Tibial artery (tissue), 4 donors: ENCODE results near the gene ANGPTL4.
"Not testable (repeated sequence)": the region's sequence is repeated elsewhere in the genome, so short reads cannot be mapped to it uniquely, and the experiment has no call there.

Experiments used
- DNase-seq, 2 donors: peaks; one replicate each; pipeline ENCODE4 v3.0.0-alpha.2; 2019
- H3K27ac ChIP-seq, 2 donors: fragments of 200-600 bp; sonication (generic) in 1 of 2; 1 replicate in 1 of 2; 2 replicates in 1 of 2; pipeline ENCODE4 v1.5.1; 2018 to 2019; ENCODE audit warnings: mild to moderate bottlenecking in 1 of 2
- H3K27me3 ChIP-seq, 2 donors: fragments of 200-600 bp; sonication (generic) in 1 of 2; one replicate each; pipeline versions ENCODE4 v1.5.1 to v1.6.0; 2016 to 2019
- H3K36me3 ChIP-seq, 3 donors: fragments of 200-600 bp; sonication (generic) in 2 of 3; one replicate each; pipeline ENCODE4 v1.5.1; 2016 to 2019; ENCODE audit warnings: mild to moderate bottlenecking in 2 of 3
- H3K4me1 ChIP-seq, 4 donors: fragments of 200-600 bp; sonication (generic) in 2 of 4; 1 replicate in 3 of 4; 2 replicates in 1 of 4; pipeline ENCODE4 v1.5.1; 2016 to 2019
- H3K4me3 ChIP-seq, 2 donors: fragments of 200-600 bp; sonication (generic) in 1 of 2; 1 replicate in 1 of 2; 2 replicates in 1 of 2; pipeline ENCODE4 v1.5.1; 2018 to 2019; ENCODE audit warnings: mild to moderate bottlenecking in 2 of 2
- H3K9me3 ChIP-seq, 3 donors: fragments of 200-600 bp; sonication (generic) in 1 of 3; one replicate each; pipeline ENCODE4 v1.5.1; 2016 to 2019
- intact Hi-C: fragments of 100-400 bp; cut with DNase I; formaldehyde crosslinking; loops from one replicate; pipeline ENCODE4 v1.15.0; 2023; ENCODE audit warnings: low total_unique reads
- TF ChIP-seq, protein P1 (sequence below), 2 experiments: fragments of 200-600 bp in 1 of 2; fragments of 450-650 bp in 1 of 2; IDR thresholded peaks; one replicate each; pipeline ENCODE4 v1.5.1; 2017 to 2019; ENCODE audit warnings: antibody characterized with exemption in 2 of 2, mild to moderate bottlenecking in 1 of 2, moderate library complexity in 1 of 2

The ANGPTL4 gene

DNA sequence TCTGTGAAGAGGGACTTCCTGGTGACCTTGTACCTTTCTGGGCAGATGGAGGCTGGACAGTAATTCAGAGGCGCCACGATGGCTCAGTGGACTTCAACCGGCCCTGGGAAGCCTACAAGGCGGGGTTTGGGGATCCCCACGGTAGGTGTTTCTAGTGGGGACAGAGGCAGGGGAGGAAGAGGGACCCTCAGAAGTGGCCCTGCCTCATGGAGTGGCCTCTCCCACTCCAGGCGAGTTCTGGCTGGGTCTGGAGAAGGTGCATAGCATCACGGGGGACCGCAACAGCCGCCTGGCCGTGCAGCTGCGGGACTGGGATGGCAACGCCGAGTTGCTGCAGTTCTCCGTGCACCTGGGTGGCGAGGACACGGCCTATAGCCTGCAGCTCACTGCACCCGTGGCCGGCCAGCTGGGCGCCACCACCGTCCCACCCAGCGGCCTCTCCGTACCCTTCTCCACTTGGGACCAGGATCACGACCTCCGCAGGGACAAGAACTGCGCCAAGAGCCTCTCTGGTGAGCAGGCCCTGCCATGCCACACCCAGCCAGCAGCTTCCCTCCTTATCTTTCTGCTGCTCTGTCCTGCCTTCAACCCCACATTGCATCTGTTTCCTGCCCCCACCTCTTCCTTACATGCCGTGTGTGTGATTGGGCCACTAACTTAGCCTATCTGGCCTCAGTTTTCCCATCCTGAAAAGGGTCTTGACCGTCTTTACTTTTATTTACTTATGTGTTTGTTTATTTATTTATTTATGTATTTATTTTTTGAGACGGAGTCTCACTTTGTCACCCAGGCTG is 7.3 kb downstream of the ANGPTL4 start:
- no peak for DNase-seq
- Histone ChIP-seq H3K9me3 (no peaks in the 10 kb centered on the region), H3K27ac (no peak overlapping the region), H3K4me1 (peaks cover 0 to 30% (median 22%) of the 10 kb centered on the region in 4 donors), H3K27me3 (no peaks in the 10 kb centered on the region), H3K4me3 (no peak overlapping the region), H3K36me3 (peaks cover 0 to 42% (median 29%) of the 10 kb centered on the region in 3 donors)
- intact Hi-C loops, result no loop called here
- TF ChIP-seq, protein P1, sequence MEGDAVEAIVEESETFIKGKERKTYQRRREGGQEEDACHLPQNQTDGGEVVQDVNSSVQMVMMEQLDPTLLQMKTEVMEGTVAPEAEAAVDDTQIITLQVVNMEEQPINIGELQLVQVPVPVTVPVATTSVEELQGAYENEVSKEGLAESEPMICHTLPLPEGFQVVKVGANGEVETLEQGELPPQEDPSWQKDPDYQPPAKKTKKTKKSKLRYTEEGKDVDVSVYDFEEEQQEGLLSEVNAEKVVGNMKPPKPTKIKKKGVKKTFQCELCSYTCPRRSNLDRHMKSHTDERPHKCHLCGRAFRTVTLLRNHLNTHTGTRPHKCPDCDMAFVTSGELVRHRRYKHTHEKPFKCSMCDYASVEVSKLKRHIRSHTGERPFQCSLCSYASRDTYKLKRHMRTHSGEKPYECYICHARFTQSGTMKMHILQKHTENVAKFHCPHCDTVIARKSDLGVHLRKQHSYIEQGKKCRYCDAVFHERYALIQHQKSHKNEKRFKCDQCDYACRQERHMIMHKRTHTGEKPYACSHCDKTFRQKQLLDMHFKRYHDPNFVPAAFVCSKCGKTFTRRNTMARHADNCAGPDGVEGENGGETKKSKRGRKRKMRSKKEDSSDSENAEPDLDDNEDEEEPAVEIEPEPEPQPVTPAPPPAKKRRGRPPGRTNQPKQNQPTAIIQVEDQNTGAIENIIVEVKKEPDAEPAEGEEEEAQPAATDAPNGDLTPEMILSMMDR (IDR thresholded peaks at IDR 0.05), result no peak

DNA sequence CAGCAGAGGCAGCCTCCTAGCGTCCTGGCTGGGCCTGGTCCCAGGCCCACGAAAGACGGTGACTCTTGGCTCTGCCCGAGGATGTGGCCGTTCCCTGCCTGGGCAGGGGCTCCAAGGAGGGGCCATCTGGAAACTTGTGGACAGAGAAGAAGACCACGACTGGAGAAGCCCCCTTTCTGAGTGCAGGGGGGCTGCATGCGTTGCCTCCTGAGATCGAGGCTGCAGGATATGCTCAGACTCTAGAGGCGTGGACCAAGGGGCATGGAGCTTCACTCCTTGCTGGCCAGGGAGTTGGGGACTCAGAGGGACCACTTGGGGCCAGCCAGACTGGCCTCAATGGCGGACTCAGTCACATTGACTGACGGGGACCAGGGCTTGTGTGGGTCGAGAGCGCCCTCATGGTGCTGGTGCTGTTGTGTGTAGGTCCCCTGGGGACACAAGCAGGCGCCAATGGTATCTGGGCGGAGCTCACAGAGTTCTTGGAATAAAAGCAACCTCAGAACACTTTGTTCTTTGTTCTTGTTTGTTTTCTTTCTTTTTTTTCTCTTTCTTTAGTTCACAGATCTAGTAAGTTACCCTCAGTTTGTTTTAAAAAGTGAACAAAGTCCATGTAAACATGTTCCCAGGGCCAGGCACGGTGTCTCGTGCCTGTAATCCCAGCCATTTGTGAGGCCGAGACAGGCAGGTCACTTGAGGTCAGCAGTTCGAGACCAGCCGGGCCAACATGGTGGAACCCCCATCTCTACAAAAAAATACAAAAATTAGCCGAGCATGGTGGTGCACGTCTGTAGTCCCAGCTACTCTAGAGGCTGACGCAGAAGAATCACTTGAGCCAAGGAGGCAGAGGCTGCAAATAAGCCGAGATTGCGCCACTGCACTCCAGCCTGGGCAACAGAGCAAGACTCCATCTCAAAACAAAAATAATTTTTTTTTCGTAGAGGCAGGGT is 10.2 kb downstream of the ANGPTL4 start:
- Histone ChIP-seq H3K36me3 (peaks cover 0 to 46% (median 29%) of the 10 kb centered on the region in 3 donors), H3K4me3 (no peak overlapping the region), H3K27ac (no peak overlapping the region), H3K27me3 (no peaks in the 10 kb centered on the region), H3K4me1 (peaks cover 0 to 9% (median 2%) of the 10 kb centered on the region in 4 donors), H3K9me3 (no peaks in the 10 kb centered on the region)
- TF ChIP-seq, protein P1 (IDR thresholded peaks at IDR 0.05), result no peak
- intact Hi-C loops, result no loop called here
- peak in 1 of 2 donors; percentile 54 for DNase-seq

DNA sequence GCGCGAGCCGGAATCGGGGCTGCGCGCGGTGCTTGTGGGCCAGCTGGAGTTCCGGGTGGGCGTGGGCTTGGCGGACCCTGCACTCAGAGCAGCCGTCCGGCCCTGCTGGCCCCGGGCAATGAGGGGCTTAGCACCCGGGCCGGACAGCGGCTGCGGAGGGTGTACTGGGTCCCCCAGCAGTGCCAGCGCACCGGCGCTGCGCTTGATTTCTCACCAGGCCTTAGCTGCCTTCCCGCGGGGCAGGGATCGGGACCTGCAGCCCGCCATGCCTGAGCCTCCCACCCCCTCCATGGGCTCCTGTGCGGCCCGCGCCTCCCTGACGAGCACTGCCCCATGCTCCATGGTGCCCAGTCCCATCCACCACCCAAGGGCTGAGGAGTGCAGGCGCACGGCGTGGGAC is 11.8 kb downstream of the ANGPTL4 start:
- H3K4me3 ChIP-seq, H3K9me3 ChIP-seq, H3K27ac ChIP-seq, H3K4me1 ChIP-seq, DNase-seq, H3K27me3 ChIP-seq, intact Hi-C loops: not testable (repeated sequence)
- peaks cover 0 to 53% (median 34%) of the 10 kb centered on the region in 3 donors for H3K36me3 ChIP-seq

DNA sequence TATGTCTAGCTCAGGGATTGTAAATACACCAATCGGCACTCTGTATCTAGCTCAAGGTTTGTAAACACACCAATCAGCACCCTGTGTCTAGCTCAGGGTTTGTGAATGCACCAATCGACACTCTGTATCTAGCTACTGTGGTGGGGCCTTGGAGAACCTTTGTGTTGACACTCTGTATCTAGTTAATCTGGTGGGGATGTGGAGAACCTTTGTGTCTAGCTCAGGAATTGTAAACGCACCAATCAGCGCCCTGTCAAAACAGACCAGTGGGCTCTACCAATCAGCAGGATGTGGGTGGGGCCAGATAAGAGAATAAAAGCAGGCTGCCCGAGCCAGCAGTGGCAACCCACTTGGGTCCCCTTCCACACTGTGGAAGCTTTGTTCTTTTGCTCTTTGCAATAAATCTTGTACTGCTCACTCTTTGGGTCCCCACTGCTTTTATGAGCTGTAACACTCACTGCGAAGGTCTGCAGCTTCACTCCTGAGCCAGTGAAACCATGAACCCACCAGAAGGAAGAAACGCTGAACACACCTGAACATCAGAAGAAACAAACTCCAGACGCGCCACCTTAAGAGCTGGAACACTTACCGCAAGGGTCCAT is 12.5 kb downstream of the ANGPTL4 start:
- intact Hi-C loops, DNase-seq: not testable (repeated sequence)
- H3K36me3 ChIP-seq, result peaks cover 0 to 46% (median 26%) of the 10 kb centered on the region in 3 donors

DNA sequence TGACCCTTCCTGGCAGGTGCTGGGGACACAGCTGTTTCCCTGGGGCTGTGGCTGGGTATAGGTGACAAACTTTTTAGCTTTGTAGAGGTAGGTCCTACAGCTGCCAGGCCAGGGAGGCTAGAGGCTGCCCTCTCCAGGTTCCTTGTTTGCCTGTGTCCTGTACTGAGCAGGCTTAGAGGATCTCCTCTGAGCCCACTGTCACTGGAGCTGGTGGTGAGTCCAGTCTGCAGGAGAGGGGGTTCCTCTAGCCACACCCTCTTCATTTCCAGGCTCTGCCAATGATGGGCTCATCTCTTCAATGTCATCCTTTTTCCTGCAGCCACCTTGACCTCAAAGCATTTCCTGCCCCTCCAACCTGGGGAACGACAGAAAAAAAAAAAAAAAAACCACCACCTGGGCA is 13.6 kb downstream of the ANGPTL4 start:
- intact Hi-C loops, result no loop called here
- H3K4me1 ChIP-seq, result peaks cover 0 to 9% (median 0%) of the 10 kb centered on the region in 4 donors
- no peak overlapping the region for H3K27ac ChIP-seq
- H3K36me3 ChIP-seq, result peaks cover 0 to 37% (median 22%) of the 10 kb centered on the region in 3 donors
- no peak for DNase-seq
- TF ChIP-seq, protein P1 (IDR thresholded peaks at IDR 0.05), result no peak
- H3K27me3 ChIP-seq, result no peaks in the 10 kb centered on the region
- H3K9me3 ChIP-seq, result no peaks in the 10 kb centered on the region
- no peak overlapping the region for H3K4me3 ChIP-seq

More for the DNA sequence above, 12.5 kb downstream of the ANGPTL4 start:
- not testable (repeated sequence) for H3K4me3 ChIP-seq, H3K27me3 ChIP-seq, H3K9me3 ChIP-seq, H3K27ac ChIP-seq, H3K4me1 ChIP-seq

DNA sequence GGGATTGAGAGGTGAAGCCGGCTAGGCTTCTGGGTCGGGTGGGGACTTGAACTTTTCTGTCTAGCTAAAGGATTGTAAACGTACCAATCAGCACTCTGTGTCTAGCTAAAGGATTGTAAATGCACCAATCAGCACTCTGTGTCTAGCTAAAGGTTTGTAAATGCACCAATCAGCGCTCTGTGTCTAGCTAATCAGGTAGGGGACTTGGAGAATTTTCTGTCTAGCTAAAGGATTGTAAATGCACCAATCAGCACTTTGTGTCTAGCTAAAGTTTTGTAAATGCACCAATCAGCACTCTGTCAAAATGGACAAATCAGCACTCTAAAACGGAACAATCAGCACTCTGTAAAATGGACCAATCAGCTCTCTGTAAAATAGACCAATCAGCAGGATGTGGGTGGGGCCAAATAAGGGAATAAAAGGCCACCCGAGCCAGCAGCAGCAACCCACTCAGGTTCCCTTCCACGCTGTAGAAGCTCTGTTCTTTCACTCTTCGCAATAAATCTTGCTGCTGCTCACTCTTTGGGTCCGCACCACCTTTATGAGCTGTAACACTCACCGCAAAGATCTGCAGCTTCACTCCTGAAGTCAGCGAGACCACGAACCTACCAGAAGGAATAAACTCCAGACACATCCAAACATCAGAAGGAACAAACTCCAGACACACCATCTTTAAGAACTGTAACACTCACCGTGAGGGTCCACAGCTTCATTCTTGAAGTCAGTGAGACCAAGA is 15.4 kb downstream of the ANGPTL4 start:
- H3K4me3 ChIP-seq, H3K9me3 ChIP-seq, H3K27me3 ChIP-seq, H3K27ac ChIP-seq, H3K4me1 ChIP-seq, intact Hi-C loops, DNase-seq: not testable (repeated sequence)
- peaks cover 0 to 24% (median 6%) of the 10 kb centered on the region in 3 donors for H3K36me3 ChIP-seq

DNA sequence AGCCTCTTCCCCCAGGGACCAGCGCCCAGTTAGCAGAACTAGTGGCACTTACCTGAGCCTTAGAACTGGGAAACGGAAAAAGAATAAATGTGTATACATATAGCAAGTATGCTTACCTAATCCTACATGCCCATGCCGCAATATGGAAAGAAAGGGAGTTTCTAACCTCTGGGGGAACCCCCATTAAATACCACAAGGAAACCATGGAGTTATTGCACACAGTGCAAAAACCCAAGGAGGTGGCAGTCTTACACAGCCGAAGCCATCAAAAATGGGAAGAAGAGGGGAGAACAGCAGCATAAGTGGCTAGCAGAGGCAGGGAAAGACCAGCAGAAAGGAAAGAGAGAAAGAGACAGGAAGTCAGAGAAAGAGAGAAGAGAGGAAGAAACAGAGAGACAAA is 20.6 kb downstream of the ANGPTL4 start:
- H3K4me1 ChIP-seq, H3K4me3 ChIP-seq, intact Hi-C loops, H3K27ac ChIP-seq, DNase-seq, H3K9me3 ChIP-seq, H3K27me3 ChIP-seq: not testable (repeated sequence)
- peaks cover 0 to 16% (median 11%) of the 10 kb centered on the region in 3 donors for H3K36me3 ChIP-seq

DNA sequence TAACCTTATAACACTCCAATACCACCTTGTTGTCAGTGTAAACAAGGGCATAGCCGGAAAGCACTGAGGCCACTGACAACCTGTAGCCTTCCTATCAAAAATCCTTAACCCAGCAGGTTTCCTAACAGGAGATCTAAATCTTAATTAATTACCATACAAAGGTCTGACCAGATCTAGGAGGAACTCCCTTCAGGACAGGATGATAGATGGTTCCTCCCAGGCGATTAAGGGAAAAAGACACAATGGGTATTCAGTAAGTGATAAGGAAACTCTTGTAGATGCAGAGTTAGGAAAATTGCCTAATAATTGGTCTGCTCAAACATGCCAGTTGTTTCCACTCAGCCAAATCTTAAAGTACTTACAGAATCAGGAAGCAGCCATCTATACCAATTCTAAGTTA is 21.1 kb downstream of the ANGPTL4 start:
- H3K4me3 ChIP-seq, result not testable (repeated sequence)

DNA sequence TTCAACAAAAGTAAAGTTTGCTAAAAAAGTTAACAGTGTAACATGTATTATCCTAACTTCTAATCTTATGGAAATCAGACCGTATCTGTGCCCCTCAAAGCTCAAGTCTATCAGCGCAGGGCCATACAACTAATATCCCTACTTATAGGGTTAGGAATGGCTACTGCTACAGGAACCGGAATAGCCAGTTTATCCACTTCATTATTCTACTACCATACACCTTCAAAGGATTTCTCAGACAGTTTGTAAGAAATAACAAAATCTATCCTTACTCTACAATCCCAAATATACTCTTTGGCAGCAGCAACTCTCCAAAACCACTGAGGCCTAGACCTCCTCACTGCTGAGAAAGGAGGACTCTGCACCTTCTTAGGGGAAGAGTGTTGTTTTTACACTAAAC is 21.6 kb downstream of the ANGPTL4 start:
- H3K27me3 ChIP-seq, H3K27ac ChIP-seq, intact Hi-C loops, H3K9me3 ChIP-seq, H3K4me1 ChIP-seq, DNase-seq, H3K4me3 ChIP-seq: not testable (repeated sequence)
- H3K36me3 ChIP-seq, result peaks cover 0 to 11% (median 10%) of the 10 kb centered on the region in 3 donors

More for the DNA sequence above, 21.1 kb downstream of the ANGPTL4 start:
- intact Hi-C loops, H3K27ac ChIP-seq, H3K4me1 ChIP-seq, H3K9me3 ChIP-seq, H3K27me3 ChIP-seq, DNase-seq: not testable (repeated sequence)
- peaks cover 0 to 11% (median 10%) of the 10 kb centered on the region in 3 donors for H3K36me3 ChIP-seq
